Calu3 (cell line): ENCODE results near the gene BACE2. TPM values are rescaled to one million over a fixed set of nuclear protein-coding genes. Genes with fewer than 3 reads are reported as not detected.

ENCODE experiments used
- BruUV-seq: library from RNA; stranded (reverse); fragments of 400-500 nt; replicated peaks from 2 replicates; lab custom pipeline; 2021; lab: Mats Ljungman, UMichigan
- CTCF ChIA-PET: fragments of 300-600 bp; sonication (Branson Sonifier 250); formaldehyde crosslinking; loops from one replicate; lab custom pipeline; 2022; ENCODE audit warnings: antibody characterized with exemption; lab: Charles Lee
- DNase-seq: peaks from one replicate; pipeline ENCODE4 v3.0.0; 2022
- H3K27ac Mint-ChIP-seq: one replicate; pipeline ENCODE4 v1.8.0; 2022; ENCODE audit warnings: mixed read lengths; ENCODE audit not compliant: unreplicated experiment
- H3K27me3 Mint-ChIP-seq: one replicate; pipeline ENCODE4 v1.8.0; 2022; ENCODE audit warnings: mixed read lengths; ENCODE audit not compliant: unreplicated experiment
- H3K36me3 Mint-ChIP-seq: one replicate; pipeline ENCODE4 v1.8.0; 2022; ENCODE audit warnings: mild to moderate bottlenecking, moderate library complexity, mixed read lengths; ENCODE audit not compliant: insufficient read depth, unreplicated experiment
- H3K4me1 Mint-ChIP-seq: one replicate; pipeline ENCODE4 v1.8.0; 2022; ENCODE audit warnings: mild to moderate bottlenecking, low read depth, mixed read lengths; ENCODE audit not compliant: unreplicated experiment
- H3K4me3 Mint-ChIP-seq: one replicate; pipeline ENCODE4 v1.8.0; 2022; ENCODE audit warnings: mild to moderate bottlenecking, low read depth, moderate library complexity, mixed read lengths; ENCODE audit not compliant: unreplicated experiment
- H3K9me3 Mint-ChIP-seq: one replicate; pipeline ENCODE4 v1.8.0; 2022; ENCODE audit warnings: low read depth, mixed read lengths; ENCODE audit not compliant: unreplicated experiment
- intact Hi-C: fragments of 100-400 bp; cut with micrococcal nuclease; formaldehyde crosslinking; loops from one replicate; pipeline ENCODE4 v1.10.0; 2022; ENCODE audit not compliant: unreplicated experiment
- total RNA-seq: library from RNA; stranded (reverse); gene quantifications from 2 replicates; pipeline ENCODE4 v1.2.3, GENCODE V29; 2022
- TF ChIP-seq, protein P1 (sequence below): fragments of 200-600 bp; IDR thresholded peaks from one replicate; pipeline ENCODE4 v1.8.0; 2022; ENCODE audit warnings: antibody characterized with exemption; ENCODE audit not compliant: unreplicated experiment

The BACE2 gene
- total RNA-seq, 1 experiment from 2014 or later, result 59.0 TPM

DNA sequence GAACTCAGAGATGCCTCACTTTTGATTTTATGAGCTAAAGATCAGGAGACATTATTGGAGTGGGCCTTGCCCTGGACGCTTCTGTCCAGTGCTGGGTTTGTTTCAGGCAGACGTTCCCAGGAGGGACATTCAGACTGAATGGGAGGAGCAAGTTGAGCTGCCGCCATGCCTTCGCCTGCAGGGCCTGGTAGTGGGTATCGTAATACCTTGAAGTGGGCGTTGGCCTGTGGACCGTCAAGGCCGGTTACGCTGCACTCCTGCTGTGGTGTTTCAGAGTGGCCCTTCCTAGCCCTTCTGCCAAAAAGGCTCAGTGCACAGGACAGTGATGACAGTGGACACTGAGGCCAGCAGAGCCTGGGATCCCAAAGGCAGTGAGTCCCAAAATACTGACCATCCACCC is 150.3 kb downstream of the BACE2 start:
- Mint-ChIP-seq H3K36me3 (peaks cover 5% of the 10 kb centered on the region), H3K27ac (no peak overlapping the region), H3K4me1 (no peaks in the 10 kb centered on the region), H3K27me3 (peaks cover 56% of the 10 kb centered on the region), H3K4me3 (no peak overlapping the region), H3K9me3 (no peaks in the 10 kb centered on the region)
- intact Hi-C loops, result no loop called here
- TF ChIP-seq, protein P1, sequence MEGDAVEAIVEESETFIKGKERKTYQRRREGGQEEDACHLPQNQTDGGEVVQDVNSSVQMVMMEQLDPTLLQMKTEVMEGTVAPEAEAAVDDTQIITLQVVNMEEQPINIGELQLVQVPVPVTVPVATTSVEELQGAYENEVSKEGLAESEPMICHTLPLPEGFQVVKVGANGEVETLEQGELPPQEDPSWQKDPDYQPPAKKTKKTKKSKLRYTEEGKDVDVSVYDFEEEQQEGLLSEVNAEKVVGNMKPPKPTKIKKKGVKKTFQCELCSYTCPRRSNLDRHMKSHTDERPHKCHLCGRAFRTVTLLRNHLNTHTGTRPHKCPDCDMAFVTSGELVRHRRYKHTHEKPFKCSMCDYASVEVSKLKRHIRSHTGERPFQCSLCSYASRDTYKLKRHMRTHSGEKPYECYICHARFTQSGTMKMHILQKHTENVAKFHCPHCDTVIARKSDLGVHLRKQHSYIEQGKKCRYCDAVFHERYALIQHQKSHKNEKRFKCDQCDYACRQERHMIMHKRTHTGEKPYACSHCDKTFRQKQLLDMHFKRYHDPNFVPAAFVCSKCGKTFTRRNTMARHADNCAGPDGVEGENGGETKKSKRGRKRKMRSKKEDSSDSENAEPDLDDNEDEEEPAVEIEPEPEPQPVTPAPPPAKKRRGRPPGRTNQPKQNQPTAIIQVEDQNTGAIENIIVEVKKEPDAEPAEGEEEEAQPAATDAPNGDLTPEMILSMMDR, result no peak
- CTCF ChIA-PET, result no interaction called here
- BruUV-seq, result no TSS peak
- no peak for DNase-seq

DNA sequence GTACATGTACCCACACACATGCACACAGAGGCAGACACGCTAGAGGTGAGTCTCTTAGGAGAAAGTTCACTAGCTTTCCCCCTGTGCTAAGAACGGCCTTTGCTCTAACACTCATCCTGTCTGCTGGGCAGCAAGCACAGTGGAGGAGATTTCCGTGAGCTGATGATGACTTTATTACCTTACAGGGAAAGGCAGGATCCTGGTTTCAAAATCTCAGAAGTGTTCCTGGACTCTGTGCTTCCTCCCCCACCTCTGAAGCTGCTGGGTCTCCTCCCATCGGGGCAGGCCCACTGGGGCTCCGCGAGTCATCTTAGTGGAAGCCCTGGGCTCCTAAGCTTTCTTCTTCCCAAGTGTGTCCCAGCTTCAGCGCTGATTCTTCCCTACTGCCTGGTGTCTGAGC is 151.3 kb downstream of the BACE2 start:
- Mint-ChIP-seq H3K27ac (no peak overlapping the region), H3K27me3 (peaks cover 56% of the 10 kb centered on the region), H3K36me3 (peaks cover 5% of the 10 kb centered on the region), H3K4me1 (no peaks in the 10 kb centered on the region), H3K4me3 (no peak overlapping the region), H3K9me3 (no peaks in the 10 kb centered on the region)
- no TSS peak for BruUV-seq
- CTCF ChIA-PET, result interaction anchor here (0.5 kb wide), 1 partner anchor 266 kb away, joined by 5 read pairs; no protein-coding TSS in a partner anchor
- TF ChIP-seq, protein P1, result no peak
- intact Hi-C loops, result no loop called here
- no peak for DNase-seq

- CTCF ChIA-PET, result no interaction called here
These were observed 153.4 kb downstream of the BACE2 start for GRCh38 chr21:41321211-41321907.

DNA sequence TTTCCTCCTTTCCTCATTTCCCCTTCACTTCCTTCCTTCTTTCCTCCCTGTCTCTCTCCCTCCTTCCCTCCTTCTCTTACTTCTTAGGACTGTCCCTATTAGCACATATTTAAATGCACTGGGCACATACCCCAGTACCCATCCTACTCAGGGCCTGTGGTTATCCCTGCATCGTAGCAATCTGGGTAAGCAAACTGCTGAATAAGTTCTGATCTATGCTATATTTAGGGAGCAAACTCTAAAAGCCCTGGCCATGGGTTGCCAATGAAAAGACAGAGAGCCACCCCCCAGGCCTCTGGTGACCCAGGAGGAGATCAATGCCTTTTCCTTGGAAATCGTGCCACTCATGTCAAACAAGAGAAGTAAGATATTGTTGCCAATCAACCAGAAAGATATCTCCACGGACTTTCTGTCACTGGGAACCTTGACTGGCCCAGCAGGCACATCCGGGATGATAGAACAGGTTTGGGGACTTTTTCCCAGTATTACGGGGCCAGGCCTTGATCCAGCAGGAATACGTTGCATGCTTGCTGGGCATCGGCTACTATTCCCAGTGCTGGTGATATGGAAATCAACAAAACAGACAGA is 154.0 kb downstream of the BACE2 start:
- H3K36me3 Mint-ChIP-seq, result no peaks in the 10 kb centered on the region
- no peaks in the 10 kb centered on the region for H3K4me1 Mint-ChIP-seq
- CTCF ChIA-PET, result no interaction called here
- no TSS peak for BruUV-seq
- H3K4me3 Mint-ChIP-seq, result no peak overlapping the region
- no peaks in the 10 kb centered on the region for H3K9me3 Mint-ChIP-seq
- intact Hi-C loops, result no loop called here
- DNase-seq, result no peak
- H3K27me3 Mint-ChIP-seq, result peaks cover 36% of the 10 kb centered on the region
- H3K27ac Mint-ChIP-seq, result no peak overlapping the region
- TF ChIP-seq, protein P1, result no peak

More at GRCh38 chr21:41321211-41321907, 153.4 kb downstream of the BACE2 start:
- Mint-ChIP-seq H3K9me3 (no peaks in the 10 kb centered on the region), H3K27me3 (peaks cover 39% of the 10 kb centered on the region), H3K36me3 (no peaks in the 10 kb centered on the region), H3K4me1 (no peaks in the 10 kb centered on the region), H3K4me3 (no peak overlapping the region), H3K27ac (no peak overlapping the region)
- no peak for DNase-seq
- intact Hi-C loops, result no loop called here
- TF ChIP-seq, protein P1, result no peak
- BruUV-seq, result no TSS peak
